ENCODE data around the gene CCDC92. TPM values are rescaled to one million over a fixed set of nuclear protein-coding genes. Genes with fewer than 3 reads are reported as not detected.

CCDC92 gene
- total and polyA plus RNA-seq, 12 donors = 7.8 to 65.9 (median 23.7) TPM

DNA sequence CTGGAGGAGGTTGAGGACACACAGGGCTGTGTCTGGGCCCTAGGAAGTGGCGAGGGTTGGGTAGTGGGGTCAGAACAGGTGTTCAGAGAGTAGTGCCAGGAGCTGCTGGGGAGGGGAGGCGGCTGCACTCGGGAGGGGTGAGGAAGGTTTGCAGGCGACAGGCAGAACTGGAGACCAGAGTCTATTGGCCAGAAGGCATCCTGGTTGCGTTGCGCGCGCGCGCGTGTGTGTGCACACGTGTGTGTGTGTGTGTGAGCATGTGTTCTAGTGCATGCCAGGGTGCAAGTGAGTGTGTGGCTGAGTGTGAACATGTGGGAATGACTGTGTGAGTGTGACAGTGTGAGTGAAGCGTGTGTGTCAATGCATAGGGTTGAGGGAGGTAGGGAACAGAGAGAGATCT lies 86.4 kb downstream of the CCDC92 start:
- 80 to 87% (median 85%) methylated on average over 13 of the region's 13 CpGs for WGBS, 4 donors
- intact Hi-C loops (cut with DNase I) = no loop called here
- TF ChIP-seq CTCF (IDR thresholded peaks at IDR 0.05) (no peak), POLR2A (IDR thresholded peaks at IDR 0.05) (no peak)
- no peak overlapping the region for H3K4me3 ChIP-seq
- H3K36me3 ChIP-seq (replicated peaks in 1 of 2) = no peaks in the 10 kb centered on the region
- DNase-seq = no peak
- H3K9me3 ChIP-seq (replicated peaks in 1 of 3) = no peaks in the 10 kb centered on the region
- no peaks in the 10 kb centered on the region for H3K4me1 ChIP-seq (replicated peaks in 1 of 2)
- H3K27ac ChIP-seq = no peak overlapping the region
- H3K27me3 ChIP-seq = peaks cover 10% of the 10 kb centered on the region

Small RNAs within 50 kb of the gene (small RNA-seq; reads per million reads assigned to genes)
- gene AC068790.4 = 0 reads per million in 2 donors
- 0 reads per million in 2 donors for gene AC068790.6

Other genes starting within 250 kb of the CCDC92 start
- gene DNAH10, start 210.5 kb downstream of the CCDC92 start, total RNA-seq = 1 to 10 TPM in 1 of 9 donors, under 1 TPM in 8; 0.06 to 1.5 (median 0.25) TPM
- gene DNAH10, start 210.5 kb downstream of the CCDC92 start, polyA plus RNA-seq = under 1 TPM; 0.10 to 0.59 (median 0.32) TPM
- 10 to 100 TPM; 35.2 to 66.9 (median 55.3) TPM for gene ZNF664, start 384 bp upstream of the CCDC92 start, total RNA-seq
- 10 to 100 TPM; 19.6 to 63.5 (median 35.2) TPM for gene ZNF664, start 384 bp upstream of the CCDC92 start, polyA plus RNA-seq